CD4-positive, alpha-beta T cell treated with Interferon alpha-2 for 1 hour (primary cell): ENCODE results near the gene PPP2R3B.

ENCODE experiments used
- DNase-seq, 2 donors: peaks; one replicate each; pipeline ENCODE4 v3.0.0-alpha.2; 2020 to 2022

PPP2R3B gene

DNA sequence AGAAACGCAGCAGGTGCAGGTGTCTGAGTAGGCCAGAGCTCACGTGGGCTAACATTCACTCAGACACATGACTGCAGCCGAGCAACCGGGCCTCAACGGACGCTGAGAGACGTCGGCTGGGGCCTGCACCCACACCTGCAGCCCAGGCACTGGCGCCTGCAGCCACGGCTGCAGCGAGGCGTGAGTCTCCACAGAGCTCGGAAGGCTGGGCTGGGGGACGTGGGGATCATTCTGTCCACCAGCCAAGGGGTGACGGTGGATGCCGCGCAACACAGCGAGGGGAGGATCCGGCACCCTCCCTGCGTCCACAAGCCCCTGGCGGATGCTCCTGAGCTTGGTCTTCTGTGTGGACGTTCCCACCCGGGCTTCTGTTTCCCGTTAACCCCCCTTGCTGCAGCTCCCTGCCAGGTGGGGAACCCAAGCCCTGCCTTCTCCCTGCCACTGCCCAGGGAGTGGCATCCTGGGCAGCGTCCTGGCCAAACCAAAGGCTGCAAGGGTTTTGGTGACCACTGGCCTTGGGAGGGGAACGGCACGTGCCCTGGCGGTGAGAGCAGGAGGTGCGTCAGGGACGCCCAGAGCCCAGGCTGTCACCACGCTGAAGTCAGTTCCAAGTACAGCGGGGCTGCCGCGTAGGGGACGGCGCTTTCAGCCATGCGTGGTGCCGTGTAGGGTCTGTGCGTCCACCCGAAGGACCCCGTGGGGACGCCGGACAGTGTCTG is 16.3 kb downstream of the PPP2R3B start:
- no peak for DNase-seq

DNA sequence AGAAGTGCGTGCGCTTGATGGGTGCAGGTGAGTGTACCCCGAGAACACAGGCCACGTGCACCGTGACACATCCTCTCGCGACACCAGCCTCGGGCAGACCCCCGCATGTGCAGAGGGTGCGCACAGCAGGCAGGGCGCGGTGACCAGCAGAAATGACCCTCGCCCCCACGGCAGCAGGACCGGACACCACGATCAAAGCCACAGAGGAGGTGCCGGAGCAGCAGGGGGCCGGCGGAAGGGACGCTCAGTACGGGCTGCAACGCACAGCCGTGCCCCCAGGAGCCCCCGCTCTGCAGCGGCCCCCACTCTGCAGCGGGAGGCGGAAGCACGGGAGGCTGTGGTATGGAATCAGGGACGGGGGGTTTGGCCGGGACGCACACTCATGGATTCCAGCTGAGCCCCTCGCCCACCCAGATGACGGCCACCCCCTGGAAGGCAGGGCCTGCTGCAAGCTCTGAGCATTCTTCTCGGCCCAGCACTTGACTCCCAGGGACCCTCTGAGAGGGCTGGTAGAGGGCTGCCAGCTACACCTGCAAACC is 17.1 kb downstream of the PPP2R3B start:
- DNase-seq: no peak

DNA sequence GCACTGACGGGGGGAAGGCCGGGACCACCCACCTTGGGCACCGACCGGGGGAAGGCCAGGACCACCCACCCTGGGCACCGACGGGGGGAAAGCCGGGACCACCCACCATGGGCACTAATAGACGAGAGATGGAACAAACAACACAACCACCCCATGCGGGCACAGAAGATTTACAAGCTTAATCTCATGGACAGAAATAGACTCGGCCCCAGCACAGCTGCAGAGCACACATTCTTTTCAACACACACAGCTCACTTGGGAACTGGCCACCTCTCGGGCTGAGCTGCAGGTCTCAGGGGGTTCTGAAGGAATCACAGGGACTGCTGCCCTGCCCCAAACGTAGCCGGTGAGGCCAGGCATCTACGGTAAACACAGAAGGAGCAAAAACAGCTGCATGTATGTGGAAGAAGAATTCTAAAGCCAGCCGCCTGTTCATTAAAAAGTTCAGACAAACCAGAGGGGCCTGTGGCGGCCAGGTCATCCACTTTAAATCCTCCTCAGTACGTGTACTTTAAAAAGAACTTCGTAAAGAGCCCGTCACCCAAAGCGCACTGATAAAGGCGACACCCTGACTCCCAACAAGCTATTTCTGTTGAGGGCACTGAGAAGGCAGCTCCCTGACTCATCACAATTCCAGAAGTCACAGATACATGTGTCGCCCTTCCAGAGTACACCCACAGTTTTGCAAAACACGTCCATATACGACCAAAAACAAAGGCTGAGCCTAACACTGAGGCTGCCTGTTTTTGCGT is 17.7 kb downstream of the PPP2R3B start:
- no peak for DNase-seq

DNA sequence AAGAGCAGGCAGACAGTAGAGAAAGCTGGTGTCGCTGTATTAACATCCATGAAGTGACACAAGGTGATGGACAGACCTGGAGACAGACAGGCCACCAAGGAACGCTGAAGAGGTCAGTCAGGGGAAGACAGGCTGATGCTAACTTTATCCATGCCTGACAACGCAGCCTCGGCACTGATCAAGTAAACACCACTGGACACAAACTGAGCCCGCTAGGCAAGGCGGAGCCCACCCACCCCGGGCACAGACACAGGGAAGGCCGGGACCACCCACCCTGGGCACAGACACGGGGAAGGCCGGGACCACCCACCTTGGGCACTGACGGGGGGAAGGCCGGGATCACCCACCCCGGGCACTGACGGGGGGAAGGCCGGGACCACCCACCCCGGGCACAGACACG is 18.8 kb downstream of the PPP2R3B start:
- no peak for DNase-seq

DNA sequence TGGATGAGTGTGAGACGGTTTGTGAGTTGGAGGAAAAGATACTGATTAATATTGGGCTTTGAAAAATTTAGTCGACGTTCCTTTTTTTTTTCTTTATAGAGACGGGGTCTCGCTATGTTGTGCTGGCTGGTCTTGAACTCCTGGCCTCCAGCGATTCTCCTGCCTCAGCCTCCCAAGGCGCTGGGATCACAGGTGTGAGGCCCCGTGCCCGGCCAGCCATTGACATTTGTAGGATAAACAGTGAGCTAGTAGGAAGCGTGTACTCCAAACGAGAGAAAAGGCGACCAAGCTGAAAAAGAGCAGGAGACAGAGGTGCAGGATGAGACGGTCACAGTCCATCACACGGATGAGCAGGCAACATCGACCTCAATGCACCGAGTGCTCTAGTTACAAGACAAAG is 19.4 kb downstream of the PPP2R3B start:
- no peak for DNase-seq

DNA sequence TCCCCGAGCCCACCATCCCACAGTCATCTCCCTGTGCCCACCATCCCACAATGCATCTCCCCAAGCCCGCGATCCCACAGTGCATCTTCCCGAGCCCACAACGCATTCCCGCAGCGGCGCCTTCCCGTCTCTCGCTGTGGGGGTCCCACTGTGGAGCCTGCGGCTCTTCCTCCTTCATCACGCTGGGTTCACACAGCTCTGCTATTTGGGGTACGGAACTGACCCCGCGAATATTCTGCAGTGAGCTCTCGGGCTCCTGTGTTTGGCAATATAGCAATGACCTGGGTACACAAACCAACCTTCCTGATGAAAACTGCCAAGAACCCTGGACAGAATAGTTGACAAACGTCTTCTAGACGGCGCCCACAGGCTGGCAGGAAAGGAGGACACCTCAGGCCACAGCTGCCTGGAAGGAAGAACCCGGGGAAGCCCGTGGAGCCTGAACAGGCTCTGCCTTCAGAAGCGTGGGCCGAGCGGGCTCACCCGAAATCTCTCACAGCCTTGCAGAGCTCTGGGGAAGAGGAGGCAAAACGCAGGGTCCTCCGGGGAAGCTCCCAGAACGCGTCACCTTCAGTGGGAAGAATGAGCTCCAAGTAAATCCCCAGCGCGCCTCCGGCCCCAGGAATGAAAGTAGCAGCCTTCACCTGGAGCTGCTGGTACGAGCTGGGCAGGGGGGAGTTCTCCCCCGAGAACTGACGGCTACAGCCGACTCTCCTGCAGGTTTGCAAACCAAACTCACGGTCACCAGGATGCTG is 22.9 kb downstream of the PPP2R3B start:
- DNase-seq: no peak

DNA sequence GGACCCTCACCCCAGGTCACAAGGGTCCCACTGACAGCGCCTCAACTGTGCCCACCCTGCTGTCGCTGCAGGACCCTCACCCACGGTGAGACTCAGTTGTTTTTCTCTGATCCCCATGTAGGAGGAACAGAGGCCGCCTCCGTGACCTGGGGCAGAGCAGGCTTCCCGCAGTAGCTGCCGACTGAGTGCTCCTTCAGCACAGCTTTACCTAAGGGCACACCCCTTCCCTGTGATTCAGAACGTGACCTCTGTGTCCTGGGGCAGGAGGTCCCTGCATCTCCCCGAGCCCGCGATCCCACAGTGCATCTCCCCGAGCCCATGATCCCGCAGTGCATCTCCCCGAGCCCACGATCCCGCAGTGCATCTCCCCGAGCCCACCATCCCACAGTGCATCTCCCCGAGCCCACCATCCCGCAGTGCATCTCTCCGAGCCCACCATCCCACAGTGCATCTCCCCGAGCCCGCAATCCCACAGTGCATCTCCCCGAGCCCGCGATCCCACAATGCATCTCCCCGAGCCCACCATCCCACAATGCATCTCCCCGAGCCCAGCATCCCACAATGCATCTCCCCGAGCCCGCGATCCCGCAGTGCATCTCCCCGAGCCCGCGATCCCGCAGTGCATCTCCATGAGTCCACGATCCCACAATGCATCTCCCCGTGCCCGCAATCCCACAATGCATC is 23.6 kb downstream of the PPP2R3B start:
- no peak for DNase-seq

DNA sequence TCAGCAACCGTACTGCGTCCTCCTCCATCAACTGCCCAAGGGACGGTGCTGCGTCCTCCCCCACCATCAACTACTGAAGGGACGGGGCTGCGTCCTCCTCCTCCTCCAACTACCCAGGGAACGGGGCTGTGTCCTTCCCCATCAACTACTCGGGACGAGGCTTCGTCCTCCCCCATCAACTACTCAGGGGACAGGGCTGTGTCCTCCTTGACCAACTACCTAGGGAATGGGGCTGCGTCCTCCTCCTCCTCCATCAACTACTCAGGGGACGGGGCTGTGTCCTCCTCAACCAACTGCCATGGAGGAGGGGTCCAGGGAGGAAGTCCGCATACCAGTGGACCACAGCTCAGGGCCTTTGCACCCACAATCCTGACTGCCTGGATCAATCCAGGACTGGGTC is 24.4 kb downstream of the PPP2R3B start:
- no peak for DNase-seq

DNA sequence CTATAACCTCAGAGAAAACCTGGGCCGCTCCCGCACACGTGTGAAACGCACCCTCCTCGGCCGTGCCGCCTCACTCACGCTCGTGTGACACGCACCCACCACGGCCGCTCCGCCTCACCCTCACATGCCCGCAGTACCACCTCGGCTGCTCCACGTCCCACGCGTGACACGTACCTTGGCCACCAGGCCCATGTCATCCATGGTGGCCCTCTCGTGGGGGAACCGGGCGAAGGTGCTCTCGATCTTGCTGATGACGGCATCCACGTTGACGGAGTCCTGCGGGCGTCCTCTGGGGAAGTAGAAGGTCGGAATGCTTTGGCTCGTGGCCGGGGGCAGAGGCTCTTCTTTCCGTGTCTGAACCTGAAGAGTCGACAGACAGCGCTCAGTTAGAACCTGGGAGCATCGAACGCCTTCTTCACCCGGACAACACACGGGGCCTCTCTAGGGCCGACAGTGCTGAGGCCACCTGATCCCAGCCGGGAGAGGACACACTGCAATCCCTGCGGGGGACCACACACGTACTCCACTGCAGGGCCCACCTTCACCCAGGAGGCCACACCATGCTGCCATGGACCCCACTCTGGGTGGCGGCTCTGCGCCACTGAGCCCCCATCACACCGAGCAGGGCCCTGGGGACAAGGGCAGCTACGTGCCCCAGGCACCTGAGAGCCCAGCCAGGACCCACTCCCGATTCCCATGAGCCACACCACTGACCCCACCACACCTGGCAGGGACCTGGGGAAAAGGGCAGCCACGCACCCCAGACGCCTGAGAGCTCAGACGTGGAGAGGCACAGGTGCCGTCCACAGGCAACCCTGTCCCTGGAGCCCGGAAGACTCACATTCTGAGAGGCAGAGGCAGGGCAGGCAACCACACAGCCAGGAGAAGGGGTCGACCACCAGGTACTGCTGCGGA is 25.2 kb downstream of the PPP2R3B start:
- DNase-seq: no peak

DNA sequence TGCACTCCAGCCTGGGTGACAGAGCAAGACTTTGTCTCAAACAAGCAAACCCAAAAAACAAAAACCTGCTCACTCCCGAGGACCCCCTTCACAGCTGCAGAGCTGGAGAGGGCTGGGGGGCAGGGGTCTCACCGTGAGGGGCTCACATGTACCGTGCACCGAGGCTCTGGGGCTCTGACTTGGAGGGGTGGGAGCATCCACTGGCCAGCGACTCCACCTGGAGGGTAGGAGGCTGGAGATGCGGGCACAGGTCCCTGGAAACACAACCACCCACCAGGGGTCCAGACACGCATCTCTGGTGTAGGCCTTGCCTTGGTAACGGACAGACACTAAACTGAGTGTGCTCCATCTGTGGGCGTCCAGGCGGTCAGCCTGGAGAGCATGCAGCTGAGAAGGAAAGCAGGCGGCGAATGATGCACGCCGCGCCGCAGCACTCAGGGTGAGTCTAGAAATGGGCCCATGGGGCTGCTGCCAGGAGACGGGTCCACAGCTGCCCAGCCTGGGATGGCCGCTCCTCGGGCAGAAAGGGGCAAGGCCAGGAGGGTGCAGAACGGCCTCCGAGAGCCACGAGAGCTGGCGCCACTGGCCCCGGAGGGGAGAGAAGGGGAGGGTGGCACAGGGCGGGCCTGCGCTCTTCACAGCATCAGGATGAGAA is 26.1 kb downstream of the PPP2R3B start:
- DNase-seq: no peak

DNA sequence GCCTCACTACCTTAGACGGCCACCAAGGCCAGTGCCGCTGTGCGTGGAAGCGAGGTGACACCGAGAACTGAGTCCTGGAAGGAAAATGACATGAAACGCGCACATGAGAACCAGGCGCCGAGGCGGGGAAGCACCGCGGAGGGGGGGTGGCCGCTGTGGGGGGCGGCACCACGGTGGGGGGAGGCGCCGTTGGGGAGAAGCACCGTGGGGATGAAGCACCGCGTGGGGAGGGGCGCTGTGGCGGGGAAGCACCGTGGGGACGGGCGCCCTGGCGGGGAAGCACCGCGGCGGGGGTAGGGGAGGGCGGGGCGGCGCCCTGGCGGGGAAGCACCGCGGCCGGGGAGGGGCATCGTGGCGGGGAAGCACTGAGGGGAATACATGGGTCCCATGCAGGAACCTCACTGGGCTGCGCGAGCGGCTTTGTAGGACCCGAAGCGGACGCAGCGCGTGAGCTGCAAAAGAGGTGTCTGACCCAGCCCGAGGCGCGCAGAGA is 28.0 kb downstream of the PPP2R3B start:
- no peak for DNase-seq

DNA sequence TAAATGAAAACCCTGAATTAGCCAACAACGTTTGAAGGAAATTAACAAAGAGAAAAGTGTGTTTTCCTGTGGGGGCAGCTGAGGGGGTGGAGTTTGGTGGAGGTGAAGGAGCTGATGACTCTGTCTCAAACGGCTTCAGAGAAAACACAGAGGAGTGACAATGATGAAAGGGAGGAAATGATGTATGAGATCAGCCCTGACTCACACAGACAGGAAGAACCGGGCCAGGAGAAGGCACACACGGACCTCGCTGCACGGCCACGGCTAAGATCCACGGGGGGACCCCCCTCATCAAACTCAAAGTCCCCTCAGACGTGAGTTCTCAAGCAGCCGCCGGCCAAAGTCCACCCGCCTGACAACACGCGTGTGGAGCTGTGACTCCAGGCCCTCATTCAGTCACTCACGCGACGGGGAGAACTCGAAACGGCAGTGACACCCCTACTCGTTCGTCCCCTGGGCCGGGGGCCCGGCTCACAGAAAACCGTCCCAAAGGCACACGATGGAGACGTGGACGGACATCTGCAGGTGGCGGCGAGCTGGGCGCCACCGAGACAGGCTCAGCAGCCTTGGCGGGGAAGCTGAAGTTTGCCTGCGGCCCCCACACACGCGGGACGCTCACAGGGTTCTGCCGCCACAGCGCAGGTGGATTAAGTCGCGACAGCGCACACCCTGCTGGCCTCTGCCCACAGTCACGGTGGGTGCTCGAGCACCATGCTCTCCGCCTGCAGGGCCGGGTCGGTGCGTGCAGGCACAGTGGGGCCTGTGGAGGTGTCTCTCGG is 28.8 kb downstream of the PPP2R3B start:
- DNase-seq: peak; percentile 41 to 69

DNA sequence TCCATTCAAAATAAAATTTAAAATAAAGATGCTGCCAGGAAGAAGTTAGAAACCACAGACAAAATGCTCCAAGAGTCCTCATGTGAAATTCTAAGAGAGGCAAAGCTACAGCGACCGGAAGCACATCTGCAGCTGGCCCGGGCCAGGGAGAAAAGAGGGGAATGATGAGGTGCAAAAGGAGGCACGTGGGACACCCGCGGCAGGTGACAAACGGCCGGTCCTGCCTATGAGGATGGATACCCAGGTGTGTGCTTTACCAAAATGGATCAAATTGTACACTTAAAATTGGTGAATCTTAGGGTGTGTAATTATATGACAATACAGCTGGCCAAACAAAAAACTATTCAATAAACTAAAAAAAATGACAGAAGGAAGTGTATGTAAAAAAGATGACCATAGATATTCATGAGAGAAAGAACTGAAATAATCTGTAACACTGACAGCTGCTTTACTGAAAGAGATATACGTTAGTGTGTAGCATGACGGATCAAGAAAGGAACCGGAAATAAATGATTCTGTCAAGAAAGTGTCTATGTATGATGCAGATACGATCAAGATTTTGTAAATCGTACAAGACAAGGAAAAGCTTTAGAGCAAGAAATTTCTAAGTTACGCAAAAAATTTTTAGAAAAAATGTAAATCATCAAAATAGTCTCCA is 29.5 kb downstream of the PPP2R3B start:
- DNase-seq: no peak

DNA sequence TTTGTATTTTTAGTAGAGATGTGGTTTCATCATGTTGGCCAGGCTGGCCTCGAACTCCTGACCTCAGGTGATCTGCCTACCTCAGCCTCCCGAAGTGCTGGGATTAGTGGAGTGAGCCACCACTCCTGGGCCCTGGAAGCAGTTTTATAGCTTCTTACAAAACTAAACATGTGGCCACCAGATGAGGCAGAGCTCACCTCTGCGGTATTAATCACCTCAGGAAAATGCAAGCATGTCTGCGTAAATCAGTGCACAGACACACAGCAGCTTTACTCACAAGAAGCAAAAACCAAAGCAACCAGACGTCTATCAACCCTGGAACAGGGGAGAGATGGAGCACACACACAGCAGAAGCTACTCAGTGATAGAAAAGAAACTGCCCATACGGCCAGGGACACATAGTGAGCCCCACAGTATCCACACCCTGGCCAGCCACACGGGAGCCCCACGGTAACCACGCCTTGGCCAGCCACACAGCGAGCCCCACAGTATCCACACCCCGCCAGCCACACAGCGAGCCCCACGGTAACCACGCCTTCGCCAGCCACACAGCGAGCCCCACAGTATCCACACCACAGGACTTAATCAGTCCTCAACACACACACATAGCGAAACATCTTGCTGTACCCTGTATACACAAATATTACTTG is 30.2 kb downstream of the PPP2R3B start:
- no peak for DNase-seq

DNA sequence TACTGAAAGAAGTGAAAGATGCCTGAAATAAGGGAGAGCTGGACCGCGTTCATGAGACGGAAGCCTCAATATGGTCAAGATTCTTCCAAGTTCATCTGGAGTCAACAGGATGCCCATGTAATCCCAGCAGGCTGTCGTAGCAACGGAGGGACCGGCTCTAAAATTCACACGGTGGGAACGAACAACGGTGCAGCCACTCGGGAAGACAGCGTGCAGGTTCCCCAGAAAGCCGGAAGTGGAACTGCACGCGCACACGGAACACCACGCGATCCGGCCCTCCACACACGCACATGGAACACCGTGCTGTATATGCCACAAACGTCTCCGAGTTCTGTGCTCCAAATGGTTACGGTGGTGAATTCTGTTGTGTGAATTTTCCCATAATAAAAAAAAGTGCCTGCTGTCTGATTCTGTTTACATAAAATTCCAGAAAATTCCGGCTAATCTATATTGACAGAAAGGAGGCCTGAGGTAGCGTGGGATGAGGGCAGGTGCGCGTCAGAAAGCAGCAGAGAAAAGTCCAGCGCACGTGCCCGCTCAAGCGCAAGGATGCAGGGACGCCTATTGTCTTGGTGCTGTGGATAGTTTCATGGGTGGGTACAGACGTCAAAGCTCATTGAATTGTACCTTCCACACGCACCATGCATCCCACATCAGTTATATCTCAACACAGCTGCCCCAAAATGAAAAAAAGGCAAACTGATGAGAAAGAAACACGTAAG is 31.2 kb downstream of the PPP2R3B start:
- DNase-seq: no peak

DNA sequence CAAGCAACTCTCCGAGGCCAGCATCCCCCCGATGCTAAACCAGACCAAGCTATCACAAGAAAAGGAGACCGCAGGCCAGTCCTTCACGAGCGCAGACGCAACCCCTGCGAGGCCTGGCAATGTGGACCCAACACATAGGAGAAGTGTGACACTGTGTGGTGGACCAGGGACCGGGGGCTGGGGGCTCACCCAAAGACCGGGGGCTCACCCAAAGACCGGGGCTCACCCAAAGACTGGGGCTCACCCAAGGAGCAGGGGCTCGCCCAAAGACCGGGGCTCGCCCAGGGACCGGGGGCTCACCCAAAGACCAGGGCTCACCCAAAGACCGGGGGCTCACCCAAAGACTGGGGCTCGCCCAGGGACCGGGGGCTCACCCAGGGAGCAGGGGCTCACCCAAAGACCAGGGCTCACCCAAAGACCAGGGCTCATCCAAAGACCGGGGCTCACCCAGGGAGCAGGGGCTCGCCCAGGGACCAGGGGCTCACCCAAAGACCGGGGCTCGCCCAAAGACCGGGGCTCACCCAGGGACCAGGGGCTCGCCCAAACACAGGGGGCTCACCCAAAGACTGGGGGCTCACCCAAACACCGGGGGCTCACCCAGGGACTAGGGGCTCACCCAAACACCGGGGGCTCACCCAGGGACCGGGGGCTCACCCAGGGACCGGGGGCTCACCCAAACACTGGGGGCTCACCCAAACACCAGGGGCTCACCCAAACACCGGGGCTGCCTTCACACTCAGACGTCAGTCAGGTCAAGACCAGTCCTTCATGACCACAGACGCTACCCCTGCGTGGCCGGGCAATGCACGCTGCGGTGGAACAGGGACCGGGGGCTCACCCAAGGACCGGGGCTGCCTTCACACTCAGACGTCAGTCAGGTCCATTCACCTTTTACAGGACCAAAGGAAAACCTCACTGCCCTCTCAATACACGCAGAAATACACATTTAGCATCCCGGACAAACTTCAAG is 32.9 kb downstream of the PPP2R3B start:
- no peak for DNase-seq
